Activated CD4-positive, alpha-beta T cell treated with anti-CD3 and anti-CD28 coated beads, Interleukin-2, amount 50 U/mL, for 1 hour (primary cell): ENCODE measurements around the gene DCTN2.

Experiments
- DNase-seq: peaks from one replicate; pipeline ENCODE4 v3.0.0-alpha.2; 2020

Gene DCTN2

GRCh38 chr12:57485695-57486094 lies 61.3 kb downstream of the DCTN2 start:
- DNase-seq: no peak

- DNase-seq: no peak
Observed at GRCh38 chr12:57483466-57483865, 63.5 kb downstream of the DCTN2 start.

- no peak for DNase-seq
Observed at GRCh38 chr12:57481671-57482070, 65.3 kb downstream of the DCTN2 start.
